ENCODE measurements around the gene RET.

DNA sequence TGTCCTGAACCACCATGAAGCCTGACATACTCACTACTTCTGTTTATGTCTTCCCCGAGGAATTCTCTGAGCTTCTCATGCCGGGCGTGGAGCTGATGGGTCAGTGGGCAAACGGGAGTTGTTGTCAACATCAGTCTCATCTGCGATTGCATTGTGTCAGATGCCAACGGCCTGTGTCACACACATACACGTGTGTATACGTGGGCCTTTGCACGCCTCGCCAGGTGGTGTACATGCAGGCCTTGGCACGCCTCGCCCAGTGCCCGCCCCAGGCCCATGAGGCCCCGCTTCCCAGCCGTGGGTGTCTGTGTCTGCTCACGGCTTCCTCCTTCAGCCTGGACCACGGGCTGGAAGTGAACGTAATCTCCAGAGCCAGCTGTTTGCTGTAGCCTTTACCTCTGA lies 53.9 kb downstream of the RET start:
- TF ChIP-seq, protein P1, sequence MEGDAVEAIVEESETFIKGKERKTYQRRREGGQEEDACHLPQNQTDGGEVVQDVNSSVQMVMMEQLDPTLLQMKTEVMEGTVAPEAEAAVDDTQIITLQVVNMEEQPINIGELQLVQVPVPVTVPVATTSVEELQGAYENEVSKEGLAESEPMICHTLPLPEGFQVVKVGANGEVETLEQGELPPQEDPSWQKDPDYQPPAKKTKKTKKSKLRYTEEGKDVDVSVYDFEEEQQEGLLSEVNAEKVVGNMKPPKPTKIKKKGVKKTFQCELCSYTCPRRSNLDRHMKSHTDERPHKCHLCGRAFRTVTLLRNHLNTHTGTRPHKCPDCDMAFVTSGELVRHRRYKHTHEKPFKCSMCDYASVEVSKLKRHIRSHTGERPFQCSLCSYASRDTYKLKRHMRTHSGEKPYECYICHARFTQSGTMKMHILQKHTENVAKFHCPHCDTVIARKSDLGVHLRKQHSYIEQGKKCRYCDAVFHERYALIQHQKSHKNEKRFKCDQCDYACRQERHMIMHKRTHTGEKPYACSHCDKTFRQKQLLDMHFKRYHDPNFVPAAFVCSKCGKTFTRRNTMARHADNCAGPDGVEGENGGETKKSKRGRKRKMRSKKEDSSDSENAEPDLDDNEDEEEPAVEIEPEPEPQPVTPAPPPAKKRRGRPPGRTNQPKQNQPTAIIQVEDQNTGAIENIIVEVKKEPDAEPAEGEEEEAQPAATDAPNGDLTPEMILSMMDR (IDR thresholded peaks at IDR 0.05; ENCODE audit: borderline replicate concordance, extremely low read depth, low read length, poor library complexity, severe bottlenecking), result no peak
- TF ChIP-seq EZH2 (IDR thresholded peaks at IDR 0.05; ENCODE audit: borderline replicate concordance, low read depth, low read length, severe bottlenecking), result no peak

Data from DND-41 (cell line).